DMS53 (cell line): ENCODE results near the gene KRTAP10-8.
"Not testable (repeated sequence)": the region's sequence is repeated elsewhere in the genome, so short reads cannot be mapped to it uniquely, and the experiment has no call there.

Experiments
- DNase-seq: peaks from one replicate; lab custom pipeline; 2025; lab: John Stamatoyannopoulos, UW

KRTAP10-8 gene

GRCh38 chr21:44599264-44600029, 12.4 kb upstream of the KRTAP10-8 start:
- no peak for DNase-seq

GRCh38 chr21:44600118-44600978, 11.5 kb upstream of the KRTAP10-8 start, which contains the start of gene KRTAP10-7:
Gene KRTAP10-7 (plus strand): TSS chr21:44600597. CDS start chr21:44600622, 25 bp downstream.
- DNase-seq, result peak; percentile 21

- DNase-seq, result peak; percentile 44
Observed at GRCh38 chr21:44601091-44601490, 10.8 kb upstream of the KRTAP10-8 start.

- no peak for DNase-seq
Observed at GRCh38 chr21:44601596-44602462, 10.1 kb upstream of the KRTAP10-8 start.

DNA sequence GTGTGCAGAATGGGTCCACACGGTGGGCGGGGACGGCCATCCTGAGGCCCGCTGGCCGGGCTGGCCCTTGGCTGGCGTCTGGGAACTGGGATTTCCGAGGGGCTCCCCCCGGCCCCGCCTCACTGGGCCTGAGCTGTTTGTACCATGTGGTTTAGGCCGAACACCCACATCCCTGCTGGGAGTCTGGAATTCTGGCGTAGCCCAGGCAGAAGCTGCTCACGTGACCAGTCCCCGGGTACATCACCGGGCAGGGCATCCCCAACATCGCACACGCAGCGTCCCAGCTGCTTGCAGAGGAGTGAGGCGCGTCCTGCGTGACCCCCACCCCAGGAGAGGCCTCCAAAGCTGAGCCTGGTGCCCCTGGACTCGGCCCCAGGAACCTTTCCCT, 9.4 kb upstream of the KRTAP10-8 start:
- no peak for DNase-seq

DNA sequence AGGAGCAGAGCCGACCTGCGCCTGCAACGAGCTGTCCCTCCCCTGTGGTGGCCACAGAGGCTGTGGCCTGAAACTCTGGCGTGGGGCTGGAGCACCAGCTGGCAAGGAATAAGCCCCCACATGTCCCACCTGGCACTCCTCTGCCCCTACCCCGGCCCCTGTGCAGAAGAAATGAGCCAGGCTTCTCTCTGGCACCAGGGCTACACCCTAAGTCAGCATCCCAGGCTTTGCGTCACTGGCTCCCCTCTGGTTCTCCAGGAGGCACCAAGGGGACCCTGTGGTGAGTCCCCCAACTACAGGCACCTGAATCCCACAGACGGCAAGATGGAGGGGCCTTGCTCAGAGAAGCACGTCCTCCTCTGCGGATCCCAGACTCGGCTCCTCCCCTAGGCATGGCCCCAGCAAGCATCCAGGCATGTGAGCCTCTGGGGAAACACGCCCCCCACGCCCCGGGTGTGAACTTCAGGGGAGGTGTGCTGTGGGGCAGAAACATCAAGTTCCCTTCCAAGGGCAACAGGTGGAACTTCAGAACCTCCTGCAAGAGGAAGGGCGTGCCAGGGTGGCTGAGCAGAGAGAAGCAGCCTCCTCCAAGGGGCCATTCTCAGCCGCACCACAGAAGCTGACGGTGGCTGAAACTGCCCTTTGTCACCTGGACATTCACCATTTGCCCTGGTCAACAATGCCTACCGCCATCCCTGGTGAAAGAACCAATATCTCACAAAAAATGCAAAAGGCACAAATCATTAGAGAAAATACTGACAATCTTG, 8.6 kb upstream of the KRTAP10-8 start:
- DNase-seq, result no peak

DNA sequence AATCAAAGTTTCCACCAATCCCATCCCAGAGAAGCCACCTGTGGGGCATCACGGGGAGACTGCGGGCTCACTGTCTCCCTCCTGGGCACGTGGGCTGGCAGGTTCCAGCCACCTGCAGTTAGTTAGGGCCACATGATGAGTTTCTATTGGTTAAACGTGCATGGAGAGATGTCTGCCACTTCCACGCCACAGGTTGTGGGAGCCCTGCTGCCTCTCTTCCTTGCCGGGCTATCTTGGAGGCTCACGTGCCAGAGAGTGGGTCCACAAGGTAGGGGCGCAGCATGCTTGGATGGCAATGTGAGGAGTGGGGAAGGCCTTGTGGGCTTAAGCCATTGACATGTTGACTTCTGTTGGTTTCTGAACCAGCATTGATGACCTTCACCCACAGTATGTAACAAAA, 8.0 kb upstream of the KRTAP10-8 start:
- DNase-seq, result no peak

GRCh38 chr21:44606495-44606894, 5.4 kb upstream of the KRTAP10-8 start:
- no peak for DNase-seq

- DNase-seq, result no peak
Observed at GRCh38 chr21:44609193-44609592, 2.7 kb upstream of the KRTAP10-8 start.

DNA sequence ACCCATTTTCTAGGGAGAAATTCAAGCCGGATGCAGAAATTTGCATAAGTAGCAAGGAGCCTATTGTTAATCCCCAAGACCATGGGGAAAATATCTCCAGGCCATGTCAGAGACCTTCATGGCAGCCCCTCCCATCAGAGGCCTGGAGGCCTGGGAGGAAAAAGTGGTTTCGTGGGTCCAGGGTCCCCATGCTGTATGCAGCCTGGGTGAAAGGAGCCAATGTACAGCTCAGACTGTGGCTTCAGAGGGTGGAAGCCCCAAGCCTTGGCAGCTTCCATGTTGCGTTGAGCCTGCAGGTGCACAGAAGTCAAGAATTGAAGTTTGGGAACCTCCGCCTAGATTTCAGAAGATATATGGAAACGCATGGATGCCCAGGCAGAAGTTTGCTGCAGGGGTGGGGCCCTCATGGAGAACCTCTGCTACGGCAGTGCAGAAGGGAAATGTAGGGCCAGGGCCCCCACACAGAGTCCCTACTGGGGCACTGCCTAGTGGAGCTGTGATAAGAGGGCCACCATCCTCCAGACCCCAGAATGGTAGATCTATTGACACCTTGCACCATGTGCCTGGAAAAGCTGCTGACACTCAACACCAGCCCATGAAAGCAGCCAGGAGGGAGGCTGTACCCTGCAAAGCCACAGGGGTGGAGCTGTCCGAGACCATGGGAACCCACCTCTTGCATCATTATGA, 1.6 kb upstream of the KRTAP10-8 start:
- DNase-seq, result not testable (repeated sequence)

DNA sequence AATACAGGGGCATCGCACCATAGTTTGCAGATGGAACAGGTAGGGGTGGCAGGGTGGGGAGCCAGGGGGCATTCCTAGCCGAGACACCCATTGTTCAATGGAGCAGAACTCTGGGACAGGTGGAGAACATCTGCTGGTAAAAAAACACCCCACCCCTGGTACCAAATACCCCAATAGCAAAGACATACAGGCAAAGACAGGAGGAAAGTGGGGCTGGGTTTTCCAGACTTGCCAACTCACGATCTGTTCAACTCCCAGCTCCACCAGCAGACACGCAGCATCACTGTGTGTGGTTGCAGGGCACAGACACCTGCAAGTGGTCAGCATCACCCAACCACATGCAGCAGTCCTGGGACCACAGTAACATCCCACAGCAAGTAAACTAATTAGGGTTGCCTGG, 328 bp upstream of the KRTAP10-8 start:
- no peak for DNase-seq

GRCh38 chr21:44612669-44613229, 870 bp downstream of the KRTAP10-8 start:
- DNase-seq, result no peak

GRCh38 chr21:44613386-44614155, 1.7 kb downstream of the KRTAP10-8 start:
- DNase-seq, result no peak

GRCh38 chr21:44614161-44614631, 2.3 kb downstream of the KRTAP10-8 start:
- no peak for DNase-seq

DNA sequence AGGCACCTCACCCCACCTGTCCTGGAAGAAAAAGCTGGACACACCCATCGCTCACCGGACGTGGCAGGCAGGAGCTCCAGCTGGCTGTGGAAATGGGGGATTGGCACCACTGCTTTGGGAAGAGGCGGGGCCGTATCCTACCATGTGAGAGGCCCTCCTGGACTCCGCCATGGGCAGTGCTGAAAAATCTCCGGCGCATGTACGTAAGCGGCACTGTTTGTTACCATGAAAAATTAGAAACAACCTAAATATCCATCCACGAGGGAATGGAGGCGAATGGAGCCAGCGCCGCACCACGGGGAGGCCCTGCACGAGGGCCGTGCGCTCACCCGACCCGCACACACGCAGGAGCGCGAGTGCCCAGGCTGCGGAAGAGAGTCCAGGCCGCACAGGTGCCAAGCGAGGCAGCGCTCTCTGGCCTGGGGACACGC, 3.1 kb downstream of the KRTAP10-8 start:
- DNase-seq, result no peak

DNA sequence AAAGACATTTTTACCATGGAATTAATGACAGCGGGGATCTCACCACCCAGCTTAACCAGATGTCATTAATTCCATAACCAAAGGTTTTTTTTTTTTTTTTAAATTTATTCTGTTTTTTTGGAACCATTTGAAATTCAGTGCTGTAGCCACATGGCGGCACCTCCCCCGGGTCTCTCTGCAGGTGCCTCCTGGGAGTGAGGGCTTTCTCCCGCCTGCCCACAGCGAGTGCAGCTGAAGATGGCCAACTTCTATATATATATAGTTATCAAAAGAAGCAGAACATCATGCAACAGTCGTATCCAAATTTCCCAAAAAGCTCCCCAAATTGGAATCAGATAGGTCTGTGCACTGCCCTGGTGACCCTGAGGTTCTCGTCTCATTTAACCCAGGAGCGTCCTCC, 3.6 kb downstream of the KRTAP10-8 start:
- no peak for DNase-seq

DNA sequence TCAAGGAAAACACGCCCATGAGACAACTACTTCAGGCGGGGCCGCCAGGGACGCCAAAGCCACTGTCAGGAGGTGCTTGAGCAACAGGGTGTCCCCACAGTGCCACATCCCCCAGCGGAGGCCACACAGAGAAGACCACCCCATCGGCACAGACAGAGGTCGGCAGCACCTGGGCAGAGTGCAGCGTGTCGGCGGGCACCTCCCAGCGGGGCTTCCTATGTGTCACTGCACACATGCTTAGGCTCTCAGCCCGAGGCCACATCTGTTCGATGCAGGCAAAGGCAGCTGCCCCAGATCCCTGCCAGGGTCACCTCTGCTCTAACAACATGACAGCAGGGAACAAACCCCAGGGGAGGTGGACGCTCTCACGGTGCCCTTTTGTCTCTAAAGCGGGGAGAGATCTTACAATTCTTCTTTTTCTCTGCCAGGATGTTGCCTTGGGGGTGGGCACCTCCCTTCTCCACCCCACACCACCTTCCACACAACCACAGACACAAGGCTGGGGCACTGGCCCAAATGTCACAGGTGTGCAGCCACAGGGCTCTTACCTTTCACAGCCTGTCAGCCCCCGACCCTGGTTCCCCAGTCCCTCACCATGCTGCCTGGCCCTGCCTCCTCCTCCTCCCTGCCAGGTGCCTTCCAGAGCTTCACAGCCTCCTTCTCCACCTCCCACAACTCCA, 4.2 kb downstream of the KRTAP10-8 start:
- no peak for DNase-seq

DNA sequence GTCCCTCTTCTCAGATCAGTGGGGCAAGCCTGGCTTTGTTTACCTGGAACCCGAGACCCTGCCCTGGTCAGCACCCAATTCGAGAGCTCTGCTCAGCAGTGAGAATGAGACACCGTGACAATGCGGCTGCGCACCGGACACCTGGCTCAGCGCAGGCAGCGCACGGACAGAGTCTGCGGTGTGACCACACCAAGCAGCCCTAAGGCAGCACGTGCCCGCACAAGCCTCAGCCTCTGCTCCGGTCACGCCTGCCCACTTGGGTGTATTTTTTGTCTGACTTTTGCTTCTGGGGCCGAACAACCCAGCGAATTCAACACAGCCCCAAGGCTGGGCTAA, 4.7 kb downstream of the KRTAP10-8 start:
- no peak for DNase-seq

GRCh38 chr21:44617071-44617501, 5.2 kb downstream of the KRTAP10-8 start:
- DNase-seq, result no peak
